ENCODE results near the gene EGLN3.
"Not testable (repeated sequence)": the region's sequence is repeated elsewhere in the genome, so short reads cannot be mapped to it uniquely, and the experiment has no call there.

Gene EGLN3

DNA sequence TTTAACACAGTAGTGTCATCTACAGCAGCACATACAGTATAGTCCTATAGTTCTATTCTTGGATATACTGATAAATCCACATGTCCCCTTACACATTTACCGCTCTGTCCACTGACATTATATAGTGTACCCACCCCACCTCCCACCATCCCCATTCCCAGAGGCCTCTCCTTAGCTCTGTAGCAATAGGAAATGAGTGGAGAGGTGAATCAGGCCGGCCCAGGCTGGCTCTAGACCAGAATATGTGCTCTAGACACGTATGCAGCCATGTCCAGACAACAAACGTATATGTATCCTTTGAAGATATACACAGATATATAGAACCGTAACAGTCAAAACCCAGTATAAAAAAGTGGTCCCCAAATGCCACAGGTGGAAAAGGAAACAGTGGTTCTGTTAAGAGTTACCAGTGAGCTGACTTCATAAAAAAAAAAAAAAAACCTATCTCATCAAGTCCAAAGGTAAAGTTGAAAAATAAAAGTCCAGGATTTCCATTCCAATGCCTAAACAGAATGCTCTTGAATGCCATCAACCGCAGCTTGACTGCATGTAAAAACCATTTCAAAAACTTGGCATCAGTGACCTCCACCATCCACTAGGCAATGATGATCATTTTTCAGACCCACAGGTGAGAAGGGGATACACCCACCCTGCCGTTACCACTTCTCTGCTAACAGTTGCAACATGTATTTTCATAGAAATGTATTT lies 16.7 kb downstream of the EGLN3 start:
- no peak for DNase-seq

DNA sequence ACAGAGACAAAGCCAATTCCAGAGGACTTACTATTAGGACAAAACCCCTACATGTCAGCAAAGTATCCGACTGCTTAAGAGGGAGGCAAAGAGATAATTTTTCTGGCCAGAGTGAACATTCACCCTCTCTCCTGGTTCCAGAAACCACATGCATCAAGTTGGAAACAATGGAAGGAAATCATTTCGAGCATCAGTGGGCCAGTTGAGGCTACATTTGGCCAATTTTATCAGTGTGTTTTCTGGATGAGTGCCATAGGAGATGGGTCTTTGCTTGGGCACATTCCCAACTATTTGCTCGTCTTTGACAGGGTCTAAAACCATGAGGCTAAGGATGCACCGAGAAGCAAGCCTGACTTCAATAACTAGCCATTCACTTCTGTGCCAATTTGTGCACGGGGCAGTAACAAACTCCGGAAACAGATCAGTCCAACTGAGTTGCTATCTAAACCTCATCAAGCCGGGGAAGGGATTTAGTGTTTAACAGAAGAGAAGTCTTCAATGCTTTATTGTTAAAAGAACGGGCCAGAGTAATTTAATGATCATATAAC lies 17.4 kb downstream of the EGLN3 start:
- DNase-seq = no peak

DNA sequence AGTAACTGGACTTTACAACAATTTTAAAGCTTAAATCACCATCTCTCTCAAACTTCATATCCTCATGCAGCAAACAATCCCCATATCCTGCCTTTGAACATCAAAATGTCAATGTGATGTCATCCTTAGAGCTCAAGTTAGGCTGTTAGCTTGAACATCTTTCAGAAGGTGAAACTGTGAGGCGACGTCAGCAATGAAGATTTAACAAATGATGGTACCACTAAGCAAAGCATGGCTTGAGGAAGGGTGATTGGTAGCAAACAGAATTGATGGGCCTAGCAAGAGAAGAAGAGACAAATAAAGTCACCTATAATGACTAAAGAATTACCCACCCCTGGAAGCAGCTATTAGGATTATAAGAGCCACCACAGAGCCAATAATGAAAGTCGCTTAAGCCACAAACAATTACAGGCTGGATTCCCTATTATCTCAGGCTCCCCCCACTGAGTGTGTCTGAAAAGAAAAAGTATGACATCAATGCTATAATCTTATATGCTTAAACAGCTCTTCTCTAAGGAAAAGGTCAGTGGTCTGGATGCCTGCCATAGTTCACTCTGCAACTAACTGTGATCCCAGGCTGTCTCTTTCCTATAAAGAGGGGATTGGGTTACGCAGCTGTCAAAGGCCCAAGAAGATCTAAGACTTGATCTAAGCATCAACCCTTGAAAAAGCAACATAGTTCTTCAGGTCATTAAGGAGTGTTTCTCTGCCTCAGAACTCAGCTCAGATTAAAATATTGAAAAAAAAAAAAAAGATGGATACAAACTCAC lies 18.1 kb downstream of the EGLN3 start:
- no peak for DNase-seq

DNA sequence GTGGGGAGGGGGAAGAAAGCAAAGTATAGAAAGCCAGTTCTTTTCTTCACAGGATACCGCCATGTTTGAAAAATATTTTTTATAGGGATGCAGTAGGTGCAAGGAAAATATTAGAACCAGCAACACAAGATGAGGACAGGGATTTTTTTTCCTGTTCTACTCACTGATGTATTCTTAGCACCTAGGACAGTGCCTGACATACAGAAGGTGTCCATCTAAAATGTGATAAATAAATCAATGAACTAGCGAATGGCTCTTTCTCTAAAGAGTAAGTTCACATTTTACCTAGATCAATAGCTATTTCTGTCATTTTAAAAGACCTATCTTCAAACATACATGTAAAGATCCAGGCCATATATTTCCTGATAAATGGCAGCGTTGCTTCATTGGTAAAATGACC lies 18.8 kb downstream of the EGLN3 start:
- no peak for DNase-seq

DNA sequence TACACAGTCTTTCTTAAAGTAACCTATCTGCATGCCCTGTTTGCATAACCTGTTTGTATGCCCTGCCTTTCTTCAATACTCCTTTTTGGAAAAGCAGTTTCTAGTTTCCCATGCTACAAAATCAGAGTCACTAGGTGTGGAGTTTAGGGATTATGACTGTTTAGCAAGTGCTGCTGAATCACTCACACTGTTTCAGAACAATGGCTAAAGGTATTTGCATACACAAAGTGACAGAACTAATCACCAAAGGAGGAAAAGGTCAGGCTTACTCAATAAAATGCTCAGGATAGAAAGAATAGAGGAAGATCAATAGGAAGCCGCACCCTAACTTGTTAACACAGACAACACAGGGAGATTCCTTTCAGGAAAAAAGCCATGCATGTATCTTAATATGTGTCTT lies 19.4 kb downstream of the EGLN3 start:
- DNase-seq = no peak

DNA sequence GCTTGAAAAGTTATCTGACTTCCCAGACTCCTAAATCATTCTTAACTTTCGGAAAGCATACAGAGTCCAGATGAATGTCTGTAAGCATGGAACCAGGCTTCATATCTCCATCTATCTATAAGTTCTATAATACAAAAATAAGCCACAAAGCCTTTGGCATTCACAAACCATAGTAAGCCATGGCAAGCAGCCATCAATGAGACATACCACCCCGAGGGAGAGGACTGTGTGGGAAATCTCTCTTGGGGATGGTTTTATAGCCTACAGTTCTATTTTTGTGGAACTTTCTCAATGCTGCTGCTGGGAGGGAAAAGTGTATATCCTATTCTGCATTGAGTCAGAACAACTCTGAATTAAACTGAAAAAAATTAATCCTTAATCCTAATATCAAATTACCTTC lies 20.4 kb downstream of the EGLN3 start:
- no peak for DNase-seq

DNA sequence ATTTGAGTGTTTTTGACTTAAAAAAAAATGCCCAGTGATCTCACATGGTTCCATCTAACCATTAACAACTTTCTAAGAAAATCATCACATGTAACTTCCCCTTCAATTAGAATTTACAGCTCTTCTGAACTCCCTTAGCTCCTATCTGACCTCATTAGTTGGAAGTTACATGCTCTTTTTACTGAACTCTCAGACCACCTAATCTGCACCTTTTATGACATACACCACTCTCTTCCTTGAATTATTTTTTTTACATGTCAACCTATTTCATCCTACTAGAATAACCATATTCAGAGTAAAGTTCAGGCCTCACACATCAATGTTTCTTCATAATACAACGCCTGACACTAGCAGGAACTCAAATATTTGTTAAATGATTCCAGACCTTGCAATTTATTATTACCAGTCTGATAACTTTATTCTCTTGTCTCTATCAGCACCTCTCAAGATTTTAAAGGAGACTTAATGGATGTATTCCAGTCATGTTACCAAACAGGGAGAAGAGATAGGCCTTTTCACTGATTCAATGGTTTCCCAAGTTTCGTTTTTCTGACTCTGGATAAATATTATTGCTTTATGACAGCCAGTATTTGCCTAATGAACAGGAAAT lies 21.0 kb downstream of the EGLN3 start:
- no peak for DNase-seq

DNA sequence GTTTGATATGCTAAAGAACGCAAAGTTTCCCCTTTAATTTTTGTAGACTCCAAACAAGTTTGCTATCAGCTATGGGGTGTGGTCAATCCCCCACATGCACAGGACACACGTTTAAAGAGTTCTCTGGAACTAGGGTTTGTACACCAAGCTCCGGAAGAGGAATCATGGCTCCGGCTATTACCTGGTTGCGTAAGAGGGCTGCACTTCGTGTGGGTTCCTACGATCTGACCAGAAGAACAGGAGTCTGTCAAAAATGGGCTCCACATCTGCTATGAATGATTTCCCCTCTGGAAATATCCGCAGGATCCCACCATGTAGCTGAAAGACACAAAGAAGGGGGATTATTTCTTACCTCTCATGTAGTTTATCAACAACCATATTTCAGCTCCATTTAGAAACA lies 22.0 kb downstream of the EGLN3 start:
- no peak for DNase-seq

DNA sequence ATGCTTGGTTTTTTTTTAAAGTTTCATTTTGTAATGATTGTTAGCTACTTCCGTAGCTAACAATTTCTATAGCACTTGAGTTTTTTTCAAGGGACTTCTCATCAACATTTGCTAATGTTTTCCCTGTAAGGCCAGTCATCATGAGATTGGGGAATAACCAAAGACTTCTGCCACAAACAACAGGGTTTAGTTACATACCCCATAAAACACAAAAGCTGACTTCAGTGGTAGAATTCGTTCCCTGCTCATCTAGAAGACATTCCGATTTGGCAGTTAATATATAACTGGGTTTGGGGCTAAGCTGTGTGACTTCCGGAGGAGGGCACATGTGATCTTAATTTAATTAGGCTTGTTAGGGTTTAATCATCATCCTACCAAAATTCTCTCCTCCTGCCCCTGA lies 22.9 kb downstream of the EGLN3 start:
- DNase-seq = no peak

DNA sequence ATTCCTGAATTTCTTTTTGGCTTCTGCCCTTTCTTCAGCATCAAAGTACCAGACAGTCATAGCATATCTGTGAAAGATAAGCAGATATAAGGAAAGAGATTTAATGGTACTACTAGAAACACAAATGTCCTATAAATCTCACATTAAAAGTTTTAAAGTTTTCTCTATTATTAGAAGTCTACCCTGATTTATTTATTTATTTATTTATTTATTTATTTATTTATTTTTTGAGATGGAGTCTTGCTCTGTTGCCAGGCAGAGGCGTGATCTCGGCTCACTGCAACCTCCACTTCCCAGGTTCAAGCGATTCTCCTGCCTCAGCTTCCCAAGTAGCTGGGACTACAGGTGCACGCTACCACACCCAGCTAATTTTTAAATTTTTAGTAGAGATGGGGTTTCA lies 23.9 kb downstream of the EGLN3 start:
- not testable (repeated sequence) for DNase-seq

DNA sequence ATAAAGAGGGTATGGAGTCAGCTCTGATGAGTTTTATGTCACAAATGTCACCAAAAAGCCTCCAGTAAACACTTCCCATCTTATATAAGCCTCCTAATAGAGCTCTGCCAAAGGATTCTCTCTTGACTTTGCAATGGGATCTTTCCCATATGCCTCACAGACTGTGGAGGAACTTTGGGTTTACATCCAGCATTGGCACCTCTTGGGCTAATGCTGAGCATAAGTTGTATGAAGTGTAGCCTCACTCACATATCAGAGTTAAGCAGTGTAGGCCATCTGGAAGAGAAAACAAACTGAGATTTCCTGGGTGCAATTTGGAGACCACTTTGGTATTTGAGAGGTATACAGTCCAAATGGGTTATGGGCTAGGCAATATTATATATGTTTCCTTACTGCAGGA lies 24.9 kb downstream of the EGLN3 start:
- DNase-seq = no peak

DNA sequence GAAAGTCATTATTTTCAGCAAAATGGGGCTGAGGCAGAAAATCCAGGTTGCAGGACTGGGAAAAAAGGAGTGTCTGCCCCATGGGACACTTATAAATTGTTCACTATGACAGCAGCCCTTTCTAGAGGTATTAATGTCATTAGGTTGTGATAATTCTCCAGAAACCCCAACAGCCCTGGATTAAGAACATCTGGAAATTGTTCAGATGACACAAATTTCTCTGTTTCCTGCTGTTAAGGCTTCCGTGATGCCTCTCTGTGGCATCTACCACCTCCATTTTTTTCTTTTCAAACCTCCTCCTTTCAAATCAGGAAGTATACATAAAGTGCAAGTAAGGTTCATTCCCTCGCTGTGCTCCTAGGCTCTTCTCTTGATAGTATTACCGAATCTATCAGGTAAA lies 25.6 kb downstream of the EGLN3 start:
- no peak for DNase-seq

DNA sequence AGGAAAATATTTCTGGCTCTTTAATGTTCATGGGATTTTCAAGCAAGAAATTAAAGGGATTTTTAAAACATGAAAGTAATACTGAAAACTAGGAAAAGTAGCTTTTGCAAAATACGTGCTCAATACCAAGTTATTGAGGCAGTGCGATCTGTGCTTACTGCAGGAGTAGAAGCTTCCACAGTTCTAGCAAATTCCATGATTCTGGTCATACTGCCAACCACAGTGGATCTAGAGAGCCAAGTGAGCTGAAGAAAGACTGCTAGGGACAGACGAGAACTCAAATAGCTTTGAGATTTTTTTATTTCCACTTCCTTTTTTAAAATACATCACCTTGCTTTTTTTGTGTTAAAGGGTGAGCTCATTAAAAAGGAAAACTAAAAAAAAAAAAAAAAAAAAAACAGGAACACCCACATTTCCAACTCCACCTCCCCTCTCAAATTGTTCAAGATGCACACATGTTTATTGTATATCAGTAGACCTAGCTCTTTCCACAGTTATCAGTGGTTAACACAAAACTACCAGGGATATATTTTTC lies 26.2 kb downstream of the EGLN3 start:
- no peak for DNase-seq

DNA sequence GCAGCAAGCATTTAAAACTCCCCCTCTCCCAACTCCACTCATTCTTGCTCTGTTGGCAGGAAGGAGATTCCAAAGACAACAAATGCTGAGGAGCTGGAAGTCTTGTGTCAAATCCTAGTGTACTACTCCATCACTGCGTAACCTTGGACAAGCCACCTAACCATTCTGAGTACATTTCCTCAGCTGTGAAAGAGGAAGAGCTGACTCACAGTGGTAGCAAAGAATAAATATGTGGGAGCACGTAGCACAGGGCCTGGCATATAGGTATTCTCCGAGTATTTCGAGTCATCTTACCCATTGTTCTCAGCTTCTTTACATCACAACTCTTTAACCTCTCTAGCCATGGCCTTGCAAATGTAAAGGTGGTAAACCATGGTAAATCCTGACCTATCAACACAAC lies 28.7 kb downstream of the EGLN3 start:
- no peak for DNase-seq

DNA sequence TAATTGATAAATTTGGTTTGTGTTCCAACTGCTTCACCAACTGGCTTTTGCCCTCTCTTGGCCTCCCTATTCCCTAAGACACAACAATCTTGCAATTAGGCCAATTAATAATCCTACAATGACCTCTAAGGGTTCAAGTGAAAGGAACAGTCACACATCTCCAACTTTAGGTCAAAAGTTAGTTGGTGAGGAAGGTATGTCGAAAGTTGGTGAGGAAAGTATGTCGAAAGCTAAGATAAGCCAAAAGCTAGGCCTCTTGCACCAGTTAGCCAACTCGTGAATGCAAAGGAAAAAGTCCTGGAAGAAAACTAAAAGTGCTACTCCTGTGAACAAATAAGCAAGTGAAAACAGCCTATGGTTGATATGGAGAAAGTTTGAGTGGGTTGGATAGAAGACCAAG lies 32.6 kb downstream of the EGLN3 start:
- DNase-seq = no peak

DNA sequence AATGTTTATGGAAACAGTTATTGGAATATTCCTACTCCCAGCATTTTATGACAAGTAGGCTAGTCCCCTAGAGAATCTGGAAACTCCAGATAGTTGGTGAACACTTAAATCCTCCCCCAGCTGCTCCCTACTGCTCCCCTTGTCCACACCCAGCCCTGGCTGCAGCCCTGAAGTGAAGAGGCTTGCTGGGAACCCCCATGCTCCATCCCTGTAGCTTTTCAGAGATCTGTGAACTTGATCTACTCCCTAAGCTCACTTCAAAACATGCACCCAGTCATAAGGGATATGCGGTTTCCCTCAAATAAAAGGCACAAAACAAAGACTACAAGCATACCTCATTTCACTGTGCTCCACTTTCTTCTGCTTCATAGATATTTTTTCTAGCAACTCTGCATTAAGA lies 33.2 kb downstream of the EGLN3 start:
- no peak for DNase-seq

DNA sequence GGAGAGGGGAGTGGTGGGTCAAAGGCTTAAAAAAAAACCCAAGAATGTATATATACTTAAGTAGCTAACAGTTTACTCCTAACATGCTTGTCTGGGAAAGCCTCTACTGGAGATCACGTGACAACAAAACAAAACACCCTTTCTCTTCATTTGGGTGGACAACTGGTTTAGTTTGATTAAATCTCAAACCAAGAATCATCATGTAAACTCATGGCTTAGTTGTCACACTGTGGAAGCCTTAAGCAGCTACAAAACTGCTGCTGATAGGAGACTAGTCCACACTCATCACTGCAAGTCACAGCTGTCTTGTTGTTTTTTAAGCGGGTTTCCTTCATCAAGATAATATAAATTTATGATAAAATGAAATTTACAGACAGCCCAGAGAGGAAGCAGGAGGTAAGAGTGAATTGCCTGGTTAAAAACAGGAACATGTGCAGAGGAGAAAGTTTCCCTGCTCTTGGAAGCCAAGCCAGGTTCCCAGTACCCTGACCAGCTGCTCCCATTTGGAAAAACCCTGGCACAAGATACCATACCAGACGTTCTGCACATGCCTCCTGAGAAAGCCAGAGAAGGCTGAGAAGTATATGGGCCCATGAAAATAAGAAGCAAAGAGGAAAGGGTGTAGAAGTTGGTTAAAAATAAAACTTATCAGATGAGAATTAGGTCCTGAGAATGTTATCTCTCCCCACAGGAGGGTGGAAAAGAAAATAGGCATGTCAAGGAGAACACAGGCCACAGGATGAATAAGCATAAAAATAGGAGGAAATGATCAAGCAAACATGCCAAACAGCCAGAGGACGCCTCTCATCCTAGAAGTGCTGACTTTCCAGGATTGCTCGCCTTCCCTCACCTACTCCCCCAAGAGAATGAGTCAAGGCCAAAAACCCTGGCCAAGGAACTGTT lies 34.0 kb downstream of the EGLN3 start:
- no peak for DNase-seq

DNA sequence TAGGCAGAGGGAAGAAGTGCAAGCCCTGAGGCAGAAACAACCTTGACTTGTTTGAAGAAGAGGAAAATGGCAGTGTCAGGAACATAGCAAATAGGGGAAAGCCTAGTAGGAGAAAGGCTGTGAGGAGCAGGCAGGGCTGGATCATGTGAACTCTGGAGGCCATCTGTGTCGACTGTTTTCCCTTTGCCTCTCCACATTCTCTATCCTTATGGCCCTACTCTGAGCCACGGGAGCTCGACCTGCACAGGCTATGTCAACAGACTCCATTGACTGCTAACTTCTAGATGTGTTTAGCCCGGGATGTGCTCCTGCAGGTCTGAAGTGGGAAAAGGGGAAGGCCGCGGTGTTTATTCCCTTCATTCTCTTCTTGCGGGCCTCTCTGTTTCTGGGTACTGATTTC lies 35.2 kb downstream of the EGLN3 start:
- no peak for DNase-seq

DNA sequence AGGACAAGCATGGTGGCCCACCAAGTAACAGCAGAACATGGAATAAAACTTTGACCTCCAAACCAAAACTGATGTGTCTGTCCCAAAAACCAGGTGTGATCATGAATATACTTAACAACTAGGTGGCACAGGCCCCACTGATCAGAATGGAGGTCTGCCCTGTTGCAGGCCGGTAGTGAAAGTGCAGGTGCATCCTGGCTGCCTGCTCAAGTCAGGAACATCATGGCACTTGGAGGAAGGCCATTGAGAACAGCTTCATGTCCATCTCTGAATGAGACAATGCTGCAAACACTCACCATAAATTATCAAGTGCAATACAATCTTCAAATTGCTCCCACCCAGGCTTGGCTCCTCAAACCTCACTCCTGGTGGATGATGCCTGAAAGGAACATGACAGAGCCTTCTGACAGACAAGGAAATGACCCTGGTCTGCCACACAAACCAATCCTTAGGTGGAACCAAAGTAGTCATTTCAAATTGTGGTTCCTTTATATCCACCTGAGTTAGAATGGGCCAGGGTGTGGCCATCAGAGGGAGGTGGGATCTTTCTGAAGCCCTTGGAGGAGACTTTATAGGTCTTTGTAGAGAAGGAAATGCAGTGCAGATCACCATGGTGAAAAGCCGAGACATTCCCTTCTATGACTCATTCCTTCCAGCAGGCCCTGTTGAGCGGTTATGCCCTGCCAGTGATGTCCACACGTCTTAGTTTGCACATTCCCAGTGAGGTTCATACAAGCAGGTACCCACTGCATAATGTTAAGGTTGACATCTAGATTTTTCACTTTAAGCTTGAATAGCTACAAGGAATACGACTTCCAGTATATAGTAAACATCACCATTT lies 36.0 kb downstream of the EGLN3 start:
- no peak for DNase-seq

DNA sequence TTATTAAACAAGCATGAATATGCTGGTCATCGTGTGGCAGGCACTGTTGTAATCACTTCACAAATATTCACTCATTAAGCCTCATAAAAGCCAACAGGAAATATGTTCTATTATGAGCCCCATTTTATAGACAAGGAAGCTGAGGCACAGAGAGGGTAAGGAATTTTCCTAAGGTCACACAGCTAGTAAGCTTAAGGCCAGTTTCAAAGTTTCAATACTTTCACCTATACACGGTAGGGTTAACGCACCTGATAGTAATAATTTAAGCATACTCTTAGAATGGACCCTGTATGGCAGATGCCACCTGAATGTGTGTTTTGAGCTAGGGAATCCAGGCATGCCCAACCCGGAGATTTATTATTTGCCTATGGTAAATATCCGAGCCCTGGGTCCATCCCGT lies 39.8 kb downstream of the EGLN3 start:
- DNase-seq = no peak

DNA sequence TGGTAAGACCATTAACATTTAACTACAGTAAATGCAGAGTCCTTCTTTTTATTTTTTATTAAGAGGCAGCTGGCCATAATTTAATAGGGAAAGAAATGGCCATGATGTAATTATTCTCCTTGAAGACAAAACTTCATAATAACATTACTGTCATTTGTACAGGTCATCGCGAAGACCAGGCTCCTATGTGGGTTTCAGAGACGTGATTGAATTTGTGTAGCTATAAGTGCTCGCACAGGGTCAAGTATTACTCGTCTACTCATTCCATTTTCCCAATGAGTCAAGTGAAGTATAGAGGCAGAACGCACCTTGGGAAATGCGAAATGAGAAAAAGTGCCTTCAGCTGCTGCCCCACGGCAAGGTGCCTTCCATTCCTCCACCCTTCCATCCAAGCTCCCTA lies 40.4 kb downstream of the EGLN3 start:
- DNase-seq = no peak

All from CD4-positive, alpha-beta T cell treated with Interleukin-10 for 1 hour (primary cell).